ENCODE measurements around the gene ENTHD1.
"Not testable (repeated sequence)": the region's sequence is repeated elsewhere in the genome, so short reads cannot be mapped to it uniquely, and the experiment has no call there.

ENTHD1 gene

GRCh38 chr22:39852799-39853198 lies 40.8 kb downstream of the ENTHD1 start:
- no peak for TF ChIP-seq CTCF (IDR thresholded peaks at IDR 0.05; ENCODE audit: extremely low read depth, insufficient read depth, missing control alignments)
- in situ Hi-C loops (cut with MboI; ENCODE audit: low pct_unique_long_range_greater_than_20kb, low sequenced_read_pairs, unreplicated experiment) = no loop called here
- DNase-seq (ENCODE audit: low spot score) = no peak

DNA sequence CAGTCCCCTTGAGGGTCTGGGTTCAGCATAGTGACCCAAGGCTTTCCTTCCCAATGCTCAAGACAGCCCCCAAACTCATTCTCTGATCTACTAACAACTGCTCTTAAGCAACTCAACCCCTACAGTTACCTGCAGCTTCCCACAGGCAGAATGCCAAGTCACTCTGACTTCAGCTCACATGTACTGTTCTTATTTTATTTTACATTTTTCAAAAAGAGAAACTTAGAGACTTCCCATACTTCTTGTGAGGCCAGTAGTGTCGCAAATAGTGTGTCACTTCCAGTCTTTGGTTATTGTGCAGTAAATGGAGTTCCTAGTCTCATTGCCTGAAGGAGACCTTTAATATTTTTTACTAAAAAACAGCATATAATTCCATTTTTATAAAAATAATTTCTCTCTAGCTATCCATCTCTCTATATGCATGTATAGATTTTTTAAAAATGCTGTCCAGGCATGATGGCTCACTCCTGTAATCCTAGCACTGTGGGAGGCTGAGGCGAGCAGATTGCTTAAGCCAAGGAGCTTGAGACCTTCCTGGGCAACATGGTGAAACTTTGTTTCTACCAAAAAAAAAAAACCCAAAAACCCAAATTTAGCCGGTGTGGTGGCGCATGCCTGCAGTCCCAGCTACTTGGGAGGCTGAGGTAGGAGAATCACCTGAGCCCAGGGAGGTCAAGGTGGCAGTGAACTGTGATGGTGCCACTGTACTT lies 41.8 kb downstream of the ENTHD1 start:
- DNase-seq (ENCODE audit: low spot score) = no peak
- TF ChIP-seq CTCF (IDR thresholded peaks at IDR 0.05; ENCODE audit: extremely low read depth, insufficient read depth, missing control alignments) = no peak
- in situ Hi-C loops (cut with MboI; ENCODE audit: low pct_unique_long_range_greater_than_20kb, low sequenced_read_pairs, unreplicated experiment) = no loop called here

- no peak for TF ChIP-seq CTCF (IDR thresholded peaks at IDR 0.05; ENCODE audit: extremely low read depth, insufficient read depth, missing control alignments)
- no peak for DNase-seq (ENCODE audit: low spot score)
- in situ Hi-C loops (cut with MboI; ENCODE audit: low pct_unique_long_range_greater_than_20kb, low sequenced_read_pairs, unreplicated experiment) = no loop called here
Measured at GRCh38 chr22:39847477-39847876, 46.1 kb downstream of the ENTHD1 start.

DNA sequence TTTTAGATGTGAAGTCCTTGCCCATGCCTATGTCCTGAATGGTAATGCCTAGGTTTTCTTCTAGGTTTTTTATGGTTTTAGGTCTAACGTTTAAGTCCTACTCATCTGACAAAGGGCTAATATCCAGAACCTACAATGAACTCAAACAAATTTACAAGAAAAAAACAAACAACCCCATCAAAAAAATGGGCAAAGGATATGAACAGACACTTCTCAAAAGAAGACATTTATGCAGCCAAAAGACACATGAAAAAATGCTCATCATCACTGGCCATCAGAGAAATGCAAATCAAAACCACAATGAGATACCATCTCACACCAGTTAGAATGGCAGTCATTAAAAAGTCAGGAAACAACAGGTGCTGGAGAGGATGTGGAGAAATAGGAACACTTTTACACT lies 47.0 kb downstream of the ENTHD1 start:
- in situ Hi-C loops (cut with MboI; ENCODE audit: low pct_unique_long_range_greater_than_20kb, low sequenced_read_pairs, unreplicated experiment); DNase-seq (ENCODE audit: low spot score): not testable (repeated sequence)

DNA sequence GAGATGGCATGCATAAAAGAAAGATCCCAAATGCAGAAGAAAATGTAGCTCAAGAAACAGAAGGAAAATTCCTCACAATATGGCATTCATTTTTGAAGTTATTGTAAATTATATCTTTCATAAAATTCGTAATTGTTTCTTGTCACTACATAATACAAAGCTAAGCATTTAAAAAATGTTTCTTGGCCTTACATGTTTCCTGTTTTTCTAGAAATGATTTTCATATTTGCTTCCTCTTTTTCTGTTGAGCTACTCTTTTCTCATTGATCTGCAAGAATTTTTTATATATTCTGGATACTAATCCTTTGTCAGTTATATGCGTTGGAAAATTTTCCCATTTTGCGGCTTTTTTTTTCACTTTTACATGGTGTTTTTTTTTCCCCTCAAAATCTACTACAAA lies 48.0 kb downstream of the ENTHD1 start:
- no peak for DNase-seq (ENCODE audit: low spot score)
- TF ChIP-seq CTCF (IDR thresholded peaks at IDR 0.05; ENCODE audit: extremely low read depth, insufficient read depth, missing control alignments) = no peak
- in situ Hi-C loops (cut with MboI; ENCODE audit: low pct_unique_long_range_greater_than_20kb, low sequenced_read_pairs, unreplicated experiment) = no loop called here

- in situ Hi-C loops (cut with MboI; ENCODE audit: low pct_unique_long_range_greater_than_20kb, low sequenced_read_pairs, unreplicated experiment) = no loop called here
- DNase-seq (ENCODE audit: low spot score) = peak; percentile 12
- no peak for TF ChIP-seq CTCF (IDR thresholded peaks at IDR 0.05; ENCODE audit: extremely low read depth, insufficient read depth, missing control alignments)
Measured at GRCh38 chr22:39839917-39840510, 53.5 kb downstream of the ENTHD1 start.

- in situ Hi-C loops (cut with MboI; ENCODE audit: low pct_unique_long_range_greater_than_20kb, low sequenced_read_pairs, unreplicated experiment) = no loop called here
- DNase-seq (ENCODE audit: low spot score) = no peak
- TF ChIP-seq CTCF (IDR thresholded peaks at IDR 0.05; ENCODE audit: extremely low read depth, insufficient read depth, missing control alignments) = no peak
Measured at GRCh38 chr22:39839204-39839603, 54.4 kb downstream of the ENTHD1 start.
